Kidney epithelial cell (primary cell): ENCODE results near the gene KIR3DL2. TPM values are rescaled to one million over a fixed set of nuclear protein-coding genes. Genes with fewer than 3 reads are reported as not detected.
"Not testable (repeated sequence)": the region's sequence is repeated elsewhere in the genome, so short reads cannot be mapped to it uniquely, and the experiment has no call there.

Source experiments
- DNase-seq: peaks from one replicate; pipeline ENCODE4 v3.0.0-alpha.2; 2010; ENCODE audit warnings: low read depth
- H3K27me3 ChIP-seq: 2 replicates; pipeline ENCODE4 v1.6.0; 2011; ENCODE audit warnings: low read length; ENCODE audit not compliant: control insufficient read depth, insufficient read depth
- H3K36me3 ChIP-seq: 2 replicates; pipeline ENCODE4 v1.5.1; 2011; ENCODE audit warnings: low read length; ENCODE audit not compliant: control insufficient read depth, insufficient read depth
- H3K4me3 ChIP-seq: 2 replicates; pipeline ENCODE4 v1.5.1; 2011; ENCODE audit warnings: low read depth, mild to moderate bottlenecking, control low read depth, low read length
- total RNA-seq: library from RNA; depleted of rRNA; stranded (reverse); fragments of >200 nt; gene quantifications from 2 replicates; pipeline ENCODE4 v1.2.3, GENCODE V29; 2015
- TF ChIP-seq, protein P1 (sequence below): IDR thresholded peaks from 2 replicates; pipeline ENCODE4 v1.5.1; 2011; ENCODE audit warnings: mild to moderate bottlenecking, moderate library complexity, low read length, control low read depth, inconsistent platforms; ENCODE audit not compliant: insufficient read depth, poor library complexity, severe bottlenecking

Gene KIR3DL2
- total RNA-seq, 1 donor from 2014 or later, result not detected

DNA sequence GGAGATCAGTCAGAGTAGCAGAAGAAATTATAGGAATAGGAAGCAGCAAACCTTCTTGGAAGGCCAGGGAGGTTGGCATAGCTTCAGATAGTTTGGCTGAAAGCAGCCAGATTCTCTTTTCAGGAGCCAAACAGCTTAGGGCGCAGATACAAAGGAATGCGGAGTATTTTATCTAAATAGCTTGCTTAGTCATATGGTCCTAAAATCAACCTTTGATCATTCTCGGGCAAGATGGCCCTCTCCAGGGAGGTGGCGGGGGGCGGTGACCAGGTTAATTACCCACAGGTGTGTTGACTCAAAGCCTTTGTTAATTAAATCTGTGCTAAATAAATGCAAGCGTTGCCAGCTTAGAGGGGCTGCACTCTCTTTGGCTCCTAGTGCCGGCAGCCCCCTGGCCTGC, 43.2 kb downstream of the KIR3DL2 start:
- DNase-seq, result no peak
- no peaks in the 10 kb centered on the region for H3K36me3 ChIP-seq
- TF ChIP-seq, protein P1, sequence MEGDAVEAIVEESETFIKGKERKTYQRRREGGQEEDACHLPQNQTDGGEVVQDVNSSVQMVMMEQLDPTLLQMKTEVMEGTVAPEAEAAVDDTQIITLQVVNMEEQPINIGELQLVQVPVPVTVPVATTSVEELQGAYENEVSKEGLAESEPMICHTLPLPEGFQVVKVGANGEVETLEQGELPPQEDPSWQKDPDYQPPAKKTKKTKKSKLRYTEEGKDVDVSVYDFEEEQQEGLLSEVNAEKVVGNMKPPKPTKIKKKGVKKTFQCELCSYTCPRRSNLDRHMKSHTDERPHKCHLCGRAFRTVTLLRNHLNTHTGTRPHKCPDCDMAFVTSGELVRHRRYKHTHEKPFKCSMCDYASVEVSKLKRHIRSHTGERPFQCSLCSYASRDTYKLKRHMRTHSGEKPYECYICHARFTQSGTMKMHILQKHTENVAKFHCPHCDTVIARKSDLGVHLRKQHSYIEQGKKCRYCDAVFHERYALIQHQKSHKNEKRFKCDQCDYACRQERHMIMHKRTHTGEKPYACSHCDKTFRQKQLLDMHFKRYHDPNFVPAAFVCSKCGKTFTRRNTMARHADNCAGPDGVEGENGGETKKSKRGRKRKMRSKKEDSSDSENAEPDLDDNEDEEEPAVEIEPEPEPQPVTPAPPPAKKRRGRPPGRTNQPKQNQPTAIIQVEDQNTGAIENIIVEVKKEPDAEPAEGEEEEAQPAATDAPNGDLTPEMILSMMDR, result no peak
- no peak overlapping the region for H3K4me3 ChIP-seq
- H3K27me3 ChIP-seq, result no peaks in the 10 kb centered on the region

DNA sequence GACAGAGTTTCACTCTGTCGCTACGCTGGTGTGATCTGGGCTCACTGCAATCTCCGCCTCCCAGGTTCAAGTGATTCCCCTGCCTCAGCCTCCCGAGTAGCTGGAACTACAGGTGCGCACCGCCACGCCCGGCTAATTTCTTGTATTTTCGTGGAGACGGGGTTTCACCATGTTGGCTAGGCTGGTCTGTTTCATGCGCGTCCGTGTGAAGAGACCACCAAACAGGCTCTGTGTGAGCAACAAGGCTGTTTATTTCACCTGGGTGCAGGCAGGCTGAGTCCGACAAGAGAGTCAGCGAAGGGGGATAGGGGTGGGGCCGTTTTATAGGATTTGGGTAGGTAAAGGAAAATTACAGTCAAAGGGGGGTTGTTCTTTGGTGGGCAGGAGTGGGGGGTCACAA, 43.9 kb downstream of the KIR3DL2 start:
- not testable (repeated sequence) for H3K27me3 ChIP-seq, DNase-seq, H3K36me3 ChIP-seq, H3K4me3 ChIP-seq

DNA sequence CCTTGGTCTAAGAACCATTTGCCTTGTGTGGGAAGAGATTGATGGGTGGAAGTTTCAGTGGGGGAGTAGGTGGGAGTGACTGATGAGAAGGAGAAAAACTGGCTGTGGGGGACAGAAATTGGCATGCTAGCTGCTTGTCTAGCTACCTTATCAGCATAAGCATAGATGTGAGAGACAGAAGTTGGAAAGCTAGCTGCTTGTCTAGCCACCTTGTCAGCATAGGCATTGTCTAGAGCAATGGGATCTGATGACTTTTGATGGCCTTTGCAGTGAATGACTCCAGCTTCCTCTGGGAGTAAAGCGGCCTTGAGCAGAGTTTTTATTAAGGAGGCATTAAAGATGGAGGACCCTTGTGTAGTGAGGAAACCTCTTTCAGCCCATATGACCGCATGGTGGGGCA, 45.8 kb downstream of the KIR3DL2 start:
- no peaks in the 10 kb centered on the region for H3K27me3 ChIP-seq

DNA sequence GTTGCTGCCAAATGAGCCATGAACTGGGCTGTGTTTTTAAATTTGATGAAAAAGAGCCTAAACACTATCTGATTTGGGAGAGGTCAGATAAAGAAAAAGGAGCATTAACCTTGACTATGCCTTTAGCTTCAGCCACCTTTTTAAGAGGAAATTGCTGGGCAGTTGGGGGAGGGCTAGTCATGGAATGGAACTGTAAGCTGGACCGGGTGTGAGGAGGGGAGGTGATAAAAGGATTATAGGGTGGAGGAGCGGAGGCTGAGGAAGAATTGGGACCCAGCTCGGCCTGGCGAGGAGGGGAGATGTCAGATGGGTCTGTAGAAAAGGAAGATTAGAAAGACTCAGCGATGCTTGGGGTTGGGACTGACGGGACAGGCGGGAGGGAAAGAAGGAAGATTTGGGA, 48.4 kb downstream of the KIR3DL2 start:
- DNase-seq, H3K4me3 ChIP-seq, H3K27me3 ChIP-seq, H3K36me3 ChIP-seq: not testable (repeated sequence)

More for the DNA sequence above, 45.8 kb downstream of the KIR3DL2 start:
- Histone ChIP-seq H3K4me3 (no peak overlapping the region), H3K36me3 (no peaks in the 10 kb centered on the region)
- no peak for DNase-seq
- TF ChIP-seq, protein P1, result no peak

DNA sequence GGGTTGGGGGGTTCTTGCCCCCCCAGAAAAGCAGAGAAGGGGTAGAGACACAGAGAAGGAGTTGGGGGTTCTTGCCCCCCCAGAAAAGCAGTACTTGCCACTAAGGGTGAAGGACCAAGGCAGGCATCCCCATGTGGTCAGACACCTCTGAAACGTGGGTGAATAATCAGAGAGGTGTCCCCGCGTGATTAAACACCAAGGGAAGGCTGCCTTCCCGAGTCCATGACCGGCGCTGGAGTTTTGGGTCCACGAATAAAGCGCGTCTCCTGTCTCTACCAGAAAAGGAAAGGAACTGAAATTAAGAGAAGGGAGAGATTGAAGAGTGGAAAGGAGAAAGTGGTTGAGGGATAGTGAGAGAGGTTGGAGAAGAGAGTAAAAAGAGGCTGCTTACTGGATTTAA, 49.4 kb downstream of the KIR3DL2 start:
- H3K4me3 ChIP-seq, DNase-seq, H3K36me3 ChIP-seq, H3K27me3 ChIP-seq: not testable (repeated sequence)

DNA sequence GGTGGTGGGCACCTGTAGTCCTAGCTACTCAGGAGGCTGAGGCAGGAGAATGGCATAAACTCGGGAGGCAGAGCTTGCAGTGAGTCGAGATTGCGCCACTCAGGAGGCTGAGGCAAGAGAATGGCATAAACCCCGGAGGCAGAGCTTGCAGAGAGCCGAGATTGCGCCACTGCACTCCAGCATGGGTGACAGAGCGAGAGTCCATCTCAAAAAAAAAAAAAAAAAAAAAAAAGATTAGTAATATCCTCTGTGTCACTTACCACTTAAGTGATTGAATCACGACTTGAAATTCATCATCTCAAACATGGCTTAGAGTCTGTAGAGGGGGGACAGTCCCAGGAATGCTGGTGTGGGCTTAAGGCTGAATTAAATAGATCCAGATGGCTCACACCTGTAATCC, 50.9 kb downstream of the KIR3DL2 start:
- not testable (repeated sequence) for DNase-seq, H3K27me3 ChIP-seq, H3K36me3 ChIP-seq, H3K4me3 ChIP-seq

DNA sequence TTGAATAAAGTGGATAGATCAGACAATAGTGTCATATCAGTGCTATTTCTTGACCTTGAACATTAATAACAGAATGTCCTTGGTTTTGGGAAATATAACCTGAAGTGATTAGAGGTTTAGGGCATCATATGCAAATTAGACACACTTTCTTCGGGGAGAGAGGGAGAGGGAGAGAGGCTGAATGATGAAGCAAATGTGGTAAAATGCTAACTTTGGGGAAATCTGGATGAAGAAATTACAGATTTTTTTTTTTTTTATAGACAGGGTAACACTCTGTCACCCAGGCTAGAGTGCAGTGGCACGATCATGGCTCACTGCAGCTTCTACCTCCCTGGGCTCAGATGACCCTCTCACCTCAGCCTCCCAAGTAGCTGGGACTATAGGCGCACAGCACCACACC, 51.8 kb downstream of the KIR3DL2 start:
- Histone ChIP-seq H3K36me3 (no peaks in the 10 kb centered on the region), H3K4me3 (no peak overlapping the region), H3K27me3 (no peaks in the 10 kb centered on the region)
- TF ChIP-seq, protein P1, result no peak
- DNase-seq, result no peak

DNA sequence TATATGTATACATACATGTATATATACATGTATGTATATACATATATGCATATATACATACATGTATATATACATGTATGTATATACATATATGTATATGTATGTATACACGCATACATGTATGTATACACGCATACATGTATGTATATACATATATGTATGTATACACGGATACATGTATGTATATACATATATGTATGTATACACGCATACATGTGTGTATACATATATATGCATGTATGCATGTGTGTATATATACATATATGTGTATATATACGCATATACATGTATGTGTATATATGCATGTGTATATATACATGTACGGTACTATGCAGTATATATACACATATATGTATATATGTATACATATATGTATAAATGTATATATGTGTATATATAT, 53.1 kb downstream of the KIR3DL2 start:
- no peak for DNase-seq
- TF ChIP-seq, protein P1, result no peak
- Histone ChIP-seq H3K36me3 (no peaks in the 10 kb centered on the region), H3K27me3 (no peaks in the 10 kb centered on the region), H3K4me3 (no peak overlapping the region)

DNA sequence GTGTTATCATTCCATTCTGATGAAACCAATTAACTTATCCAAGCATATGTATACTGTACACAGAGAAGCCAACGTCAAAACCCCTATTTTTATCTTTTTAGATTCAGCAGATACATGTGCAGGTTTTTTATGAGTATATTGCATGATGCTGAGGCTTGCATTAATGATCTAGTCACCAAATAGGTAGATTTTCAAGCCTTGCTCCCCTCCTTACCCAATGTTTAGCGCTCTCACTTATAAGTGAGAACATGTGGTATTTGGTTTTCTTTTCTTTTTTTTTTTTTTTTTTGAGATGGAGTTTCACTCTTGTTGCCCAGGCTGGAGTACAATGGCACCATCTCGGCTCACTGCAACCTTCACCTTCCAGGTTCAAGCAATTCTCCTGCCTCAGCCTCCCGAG, 54.0 kb downstream of the KIR3DL2 start:
- DNase-seq, H3K4me3 ChIP-seq, H3K36me3 ChIP-seq, H3K27me3 ChIP-seq: not testable (repeated sequence)
